Measurements from ENCODE around the gene DEPDC4.

DNA sequence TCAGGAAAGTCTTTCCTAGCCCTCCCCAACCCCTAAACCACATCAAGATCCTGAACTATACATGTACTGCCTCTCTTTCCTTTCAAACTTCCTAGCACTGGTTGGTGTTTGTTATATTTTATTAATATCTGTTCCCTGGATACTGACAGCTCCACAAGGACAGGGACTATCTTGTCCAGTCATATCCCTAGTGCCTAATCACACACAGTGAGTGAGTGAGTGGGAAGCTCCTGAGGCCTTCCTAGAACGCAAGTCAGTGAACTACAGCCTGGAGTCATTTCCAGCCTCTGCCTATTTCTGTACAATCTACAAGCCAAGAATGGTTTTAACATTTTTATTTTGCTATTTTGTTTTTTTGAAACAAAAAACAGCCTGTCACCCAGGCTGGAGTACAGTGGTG lies 73.8 kb downstream of the DEPDC4 start:
- TF ChIP-seq RAD51 (IDR thresholded peaks at IDR 0.05): no peak
- no peak for TF ChIP-seq POLR2A (IDR thresholded peaks at IDR 0.05; ENCODE audit: low read depth, low read length)
- no peak for TF ChIP-seq SREBF2 (IDR thresholded peaks at IDR 0.05; ENCODE audit: low read length)
- TF ChIP-seq, protein P1, sequence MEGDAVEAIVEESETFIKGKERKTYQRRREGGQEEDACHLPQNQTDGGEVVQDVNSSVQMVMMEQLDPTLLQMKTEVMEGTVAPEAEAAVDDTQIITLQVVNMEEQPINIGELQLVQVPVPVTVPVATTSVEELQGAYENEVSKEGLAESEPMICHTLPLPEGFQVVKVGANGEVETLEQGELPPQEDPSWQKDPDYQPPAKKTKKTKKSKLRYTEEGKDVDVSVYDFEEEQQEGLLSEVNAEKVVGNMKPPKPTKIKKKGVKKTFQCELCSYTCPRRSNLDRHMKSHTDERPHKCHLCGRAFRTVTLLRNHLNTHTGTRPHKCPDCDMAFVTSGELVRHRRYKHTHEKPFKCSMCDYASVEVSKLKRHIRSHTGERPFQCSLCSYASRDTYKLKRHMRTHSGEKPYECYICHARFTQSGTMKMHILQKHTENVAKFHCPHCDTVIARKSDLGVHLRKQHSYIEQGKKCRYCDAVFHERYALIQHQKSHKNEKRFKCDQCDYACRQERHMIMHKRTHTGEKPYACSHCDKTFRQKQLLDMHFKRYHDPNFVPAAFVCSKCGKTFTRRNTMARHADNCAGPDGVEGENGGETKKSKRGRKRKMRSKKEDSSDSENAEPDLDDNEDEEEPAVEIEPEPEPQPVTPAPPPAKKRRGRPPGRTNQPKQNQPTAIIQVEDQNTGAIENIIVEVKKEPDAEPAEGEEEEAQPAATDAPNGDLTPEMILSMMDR (IDR thresholded peaks at IDR 0.05 in 2 of 3, conservative IDR thresholded peaks at IDR 0.05 in 1 of 3; ENCODE audit: control insufficient read depth in 2 of 3, extremely low read depth in 1 of 3, insufficient read depth in 1 of 3, low read depth in 3 of 3, low read length in 3 of 3): no peak
- no peak for TF ChIP-seq MEF2A (IDR thresholded peaks at IDR 0.05; ENCODE audit: insufficient read depth, low read depth, low read length)
- no peak for TF ChIP-seq ZNF274 (IDR thresholded peaks at IDR 0.05; ENCODE audit: insufficient read depth, insufficient read length)
- no peak for TF ChIP-seq MTA3 (IDR thresholded peaks at IDR 0.05; ENCODE audit: borderline replicate concordance, low read length)
- TF ChIP-seq NBN (IDR thresholded peaks at IDR 0.05): no peak
- TF ChIP-seq CHD4 (IDR thresholded peaks at IDR 0.05): no peak
- TF ChIP-seq RAD21 (IDR thresholded peaks at IDR 0.05; ENCODE audit: insufficient read depth, low read depth, low read length): no peak
